HG02885 (cell line): Measurements from ENCODE around the gene TTLL5.

Source experiments
- ATAC-seq: cut with Tn5 transposase; IDR thresholded peaks from one replicate; pipeline ENCODE4 v1.9.1; 2021; ENCODE audit warnings: mild to moderate bottlenecking; ENCODE audit not compliant: unreplicated experiment, poor library complexity

Gene TTLL5, protein sequence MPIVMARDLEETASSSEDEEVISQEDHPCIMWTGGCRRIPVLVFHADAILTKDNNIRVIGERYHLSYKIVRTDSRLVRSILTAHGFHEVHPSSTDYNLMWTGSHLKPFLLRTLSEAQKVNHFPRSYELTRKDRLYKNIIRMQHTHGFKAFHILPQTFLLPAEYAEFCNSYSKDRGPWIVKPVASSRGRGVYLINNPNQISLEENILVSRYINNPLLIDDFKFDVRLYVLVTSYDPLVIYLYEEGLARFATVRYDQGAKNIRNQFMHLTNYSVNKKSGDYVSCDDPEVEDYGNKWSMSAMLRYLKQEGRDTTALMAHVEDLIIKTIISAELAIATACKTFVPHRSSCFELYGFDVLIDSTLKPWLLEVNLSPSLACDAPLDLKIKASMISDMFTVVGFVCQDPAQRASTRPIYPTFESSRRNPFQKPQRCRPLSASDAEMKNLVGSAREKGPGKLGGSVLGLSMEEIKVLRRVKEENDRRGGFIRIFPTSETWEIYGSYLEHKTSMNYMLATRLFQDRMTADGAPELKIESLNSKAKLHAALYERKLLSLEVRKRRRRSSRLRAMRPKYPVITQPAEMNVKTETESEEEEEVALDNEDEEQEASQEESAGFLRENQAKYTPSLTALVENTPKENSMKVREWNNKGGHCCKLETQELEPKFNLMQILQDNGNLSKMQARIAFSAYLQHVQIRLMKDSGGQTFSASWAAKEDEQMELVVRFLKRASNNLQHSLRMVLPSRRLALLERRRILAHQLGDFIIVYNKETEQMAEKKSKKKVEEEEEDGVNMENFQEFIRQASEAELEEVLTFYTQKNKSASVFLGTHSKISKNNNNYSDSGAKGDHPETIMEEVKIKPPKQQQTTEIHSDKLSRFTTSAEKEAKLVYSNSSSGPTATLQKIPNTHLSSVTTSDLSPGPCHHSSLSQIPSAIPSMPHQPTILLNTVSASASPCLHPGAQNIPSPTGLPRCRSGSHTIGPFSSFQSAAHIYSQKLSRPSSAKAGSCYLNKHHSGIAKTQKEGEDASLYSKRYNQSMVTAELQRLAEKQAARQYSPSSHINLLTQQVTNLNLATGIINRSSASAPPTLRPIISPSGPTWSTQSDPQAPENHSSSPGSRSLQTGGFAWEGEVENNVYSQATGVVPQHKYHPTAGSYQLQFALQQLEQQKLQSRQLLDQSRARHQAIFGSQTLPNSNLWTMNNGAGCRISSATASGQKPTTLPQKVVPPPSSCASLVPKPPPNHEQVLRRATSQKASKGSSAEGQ (N-terminal part only)

DNA sequence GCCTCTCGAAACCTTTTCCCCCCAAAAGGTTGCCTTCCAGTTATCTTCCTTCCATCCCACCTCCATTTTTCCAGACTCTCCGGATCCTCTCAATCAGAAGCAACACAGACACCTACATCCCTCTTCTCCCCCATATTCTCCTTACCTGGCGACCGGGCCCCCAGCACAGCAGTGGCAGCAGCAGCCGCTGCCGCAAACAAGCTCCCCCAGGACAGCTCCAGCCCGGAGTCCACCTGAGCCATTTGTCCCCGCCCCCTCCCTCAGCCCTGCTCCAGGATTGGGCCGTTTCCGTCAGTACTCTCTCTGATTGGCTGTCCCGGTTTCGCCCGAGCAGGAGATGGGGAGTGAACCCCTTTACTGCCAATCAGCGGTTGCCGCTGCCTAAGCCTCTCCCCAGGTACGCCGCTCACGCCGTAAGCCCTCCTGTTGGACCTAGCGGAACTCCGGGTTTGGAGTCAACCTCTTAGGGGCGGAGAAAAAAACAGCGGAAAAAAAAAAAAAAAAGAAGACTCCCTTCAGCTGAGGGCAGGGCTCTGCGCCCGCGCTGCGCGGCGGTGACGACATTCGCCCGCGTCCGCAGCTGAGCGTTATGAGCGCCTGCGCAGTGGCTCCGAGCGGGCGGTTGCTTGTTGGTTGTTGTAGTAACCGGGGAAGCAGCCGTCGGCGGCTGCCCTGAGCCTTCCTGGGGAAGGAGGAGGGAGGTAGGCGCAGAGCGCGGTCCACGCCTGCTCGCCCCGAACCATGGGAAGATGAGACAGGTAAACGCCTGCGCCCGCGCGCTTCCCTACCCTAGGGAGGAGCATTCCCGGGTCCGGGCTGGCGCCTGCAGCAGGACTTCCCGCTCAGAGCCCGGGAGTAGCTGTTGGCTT, at the start of gene TTLL5, which contains the start of gene ERG28:
TSS of gene TTLL5 (plus strand) at position 617 of the 869 bp plus-strand sequence. CDS start 1,904 bp downstream, outside the sequence.
TSS of gene ERG28 (minus strand) at position 247 of the 869 bp plus-strand sequence. CDS start 3,374 bp downstream, outside the sequence.
- peak; percentile 97 for ATAC-seq

DNA sequence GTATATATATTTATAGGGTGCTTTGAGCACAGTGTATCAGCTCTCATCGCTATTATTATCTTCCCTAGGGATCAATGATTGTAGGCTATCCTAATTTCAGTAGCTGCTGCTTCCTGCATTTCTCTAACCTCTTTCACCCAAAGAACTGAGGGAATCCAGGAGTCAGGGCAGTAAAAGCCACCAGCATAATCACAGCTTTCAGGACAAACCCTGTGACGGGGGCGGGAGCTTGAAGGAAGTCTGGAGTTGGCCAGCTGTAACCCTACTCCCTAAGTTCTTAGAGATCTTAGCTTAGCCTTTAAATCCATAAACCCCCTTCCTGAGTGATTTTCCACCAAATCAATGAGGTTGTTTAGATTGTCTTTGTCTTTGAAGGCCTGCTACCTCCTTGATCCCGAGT, 48.9 kb upstream of the TTLL5 start:
- no peak for ATAC-seq

DNA sequence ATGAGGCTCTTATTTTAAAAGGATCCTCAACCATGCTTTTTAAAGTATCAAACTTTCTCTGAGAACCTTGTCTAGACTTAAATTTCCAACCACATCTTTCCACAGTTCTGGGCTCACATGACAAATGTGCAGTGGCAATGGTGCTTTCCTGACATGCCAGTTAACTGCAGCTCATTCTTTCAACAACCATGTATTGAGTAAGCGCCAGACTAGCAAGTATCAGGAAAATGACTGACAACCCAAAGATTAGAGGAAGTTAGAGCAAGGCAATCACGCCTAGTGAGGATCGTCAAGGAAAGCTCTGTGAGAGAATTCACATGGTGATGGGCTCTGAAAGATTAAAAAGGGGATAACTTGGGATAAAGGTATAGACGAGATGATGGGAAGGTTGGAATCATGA, 46.9 kb upstream of the TTLL5 start:
- ATAC-seq = no peak

DNA sequence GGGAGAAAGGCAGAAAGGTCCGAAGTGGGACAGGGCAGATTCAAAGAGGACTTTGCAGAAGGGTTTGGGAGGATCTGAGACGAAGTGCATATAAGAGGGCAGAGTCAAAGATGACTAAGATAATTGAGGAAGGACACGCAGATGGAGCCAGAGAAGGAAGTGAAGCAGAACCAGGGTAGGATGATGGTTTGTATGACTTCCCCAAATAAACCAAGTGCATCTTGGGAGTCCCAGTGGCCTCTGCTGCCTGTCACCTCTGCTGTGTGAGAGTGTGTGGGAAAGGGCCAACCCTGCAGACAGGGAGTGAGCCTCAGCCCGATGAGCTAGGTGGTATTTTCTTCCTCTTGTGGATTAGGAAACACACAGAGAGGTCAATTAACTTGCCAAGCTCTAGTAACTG, 45.8 kb upstream of the TTLL5 start:
- no peak for ATAC-seq

DNA sequence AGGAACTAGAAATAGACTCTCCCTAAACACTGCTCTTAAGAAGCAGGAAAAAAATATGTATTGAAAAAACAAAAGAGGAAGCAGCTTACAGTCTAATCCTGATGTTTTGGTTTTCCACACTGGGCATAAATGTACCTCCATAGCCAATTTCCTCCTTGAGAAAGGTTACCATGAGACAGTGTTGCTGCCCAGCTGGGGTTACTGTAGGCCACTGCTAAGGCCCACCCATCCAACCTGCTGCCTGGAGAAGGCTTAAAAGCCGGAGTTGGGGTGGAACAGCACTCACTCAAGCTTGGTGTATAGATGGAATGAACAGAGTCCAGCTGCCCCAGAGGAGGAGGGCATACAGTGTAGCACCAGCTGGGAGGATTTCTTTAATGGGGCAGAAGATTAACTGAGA, 41.5 kb upstream of the TTLL5 start:
- ATAC-seq = no peak

DNA sequence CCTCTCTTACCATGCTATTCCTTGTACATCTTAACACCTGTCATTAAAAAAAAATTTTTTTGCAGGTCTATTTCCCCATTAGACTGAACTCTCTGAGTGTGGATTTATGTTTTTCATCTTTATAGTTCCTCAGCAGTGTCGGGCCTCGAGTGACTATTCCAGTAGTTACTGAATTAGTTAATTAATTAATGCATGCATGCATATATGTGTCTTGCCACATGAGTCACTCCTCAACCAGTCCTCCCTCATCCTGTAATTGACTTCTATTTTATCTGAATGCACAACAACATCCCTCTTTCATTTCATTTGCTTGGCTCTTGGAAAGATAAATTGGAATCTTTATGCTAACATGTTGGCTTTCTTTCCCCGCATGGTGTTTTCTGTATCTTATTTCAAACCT, 36.0 kb upstream of the TTLL5 start:
- ATAC-seq = no peak

DNA sequence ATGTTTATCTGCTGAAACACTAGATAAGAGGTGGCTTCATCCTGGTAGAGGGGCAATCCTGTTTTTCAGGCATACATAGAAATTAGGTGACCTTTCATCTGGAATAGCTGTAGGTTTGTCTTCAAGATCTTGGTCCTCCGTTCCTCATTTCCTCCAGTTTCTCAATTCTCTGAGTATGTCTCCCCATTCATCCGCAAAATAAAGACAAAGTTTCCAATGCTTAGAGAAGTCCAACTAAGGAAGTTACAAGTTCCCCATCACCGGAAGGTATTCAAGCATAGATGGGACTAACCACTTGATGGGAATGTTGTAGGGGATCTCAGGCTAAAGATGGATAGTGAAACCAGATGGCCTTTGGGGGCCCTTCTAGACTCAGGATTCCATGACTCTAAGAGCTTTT, 34.6 kb upstream of the TTLL5 start:
- ATAC-seq = no peak

DNA sequence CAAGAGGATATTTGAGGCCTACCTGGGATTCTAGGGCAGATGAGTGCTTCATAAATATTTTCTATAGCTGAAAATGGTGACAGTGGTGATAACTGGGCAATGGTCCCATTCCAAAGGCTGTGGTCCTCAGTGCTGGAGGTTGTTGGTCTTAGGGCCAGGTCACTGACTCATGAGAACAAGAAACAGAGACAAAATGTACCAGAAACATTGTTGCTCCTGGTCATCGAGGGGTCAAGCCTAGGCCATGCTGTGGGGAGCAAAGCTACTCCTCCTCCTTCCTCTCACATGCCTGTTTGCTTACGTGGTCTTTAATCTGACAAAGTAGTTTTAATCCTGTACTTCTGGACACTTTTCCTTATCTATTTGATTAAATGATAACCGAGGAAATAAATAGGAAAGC, 34.2 kb upstream of the TTLL5 start:
- ATAC-seq = no peak

DNA sequence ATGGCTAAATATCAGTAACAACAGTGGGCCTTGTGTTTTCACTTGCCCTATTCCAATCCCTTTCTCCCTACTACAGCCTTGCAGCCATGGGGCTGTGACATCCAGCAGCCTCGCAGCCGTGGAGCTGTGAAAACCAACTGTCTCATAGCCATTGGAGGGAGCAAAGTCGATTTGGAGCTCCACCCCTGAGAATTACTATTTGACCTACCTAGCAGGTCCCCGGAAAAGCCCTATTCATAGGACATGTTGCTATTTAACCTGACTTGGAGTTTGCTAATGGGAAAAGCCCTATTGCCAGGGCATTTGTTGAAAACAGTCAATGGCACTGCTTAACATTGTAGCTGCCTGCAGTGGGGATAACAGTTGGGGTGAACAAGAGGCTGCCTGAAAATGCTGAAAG, 33.6 kb upstream of the TTLL5 start:
- ATAC-seq = no peak

DNA sequence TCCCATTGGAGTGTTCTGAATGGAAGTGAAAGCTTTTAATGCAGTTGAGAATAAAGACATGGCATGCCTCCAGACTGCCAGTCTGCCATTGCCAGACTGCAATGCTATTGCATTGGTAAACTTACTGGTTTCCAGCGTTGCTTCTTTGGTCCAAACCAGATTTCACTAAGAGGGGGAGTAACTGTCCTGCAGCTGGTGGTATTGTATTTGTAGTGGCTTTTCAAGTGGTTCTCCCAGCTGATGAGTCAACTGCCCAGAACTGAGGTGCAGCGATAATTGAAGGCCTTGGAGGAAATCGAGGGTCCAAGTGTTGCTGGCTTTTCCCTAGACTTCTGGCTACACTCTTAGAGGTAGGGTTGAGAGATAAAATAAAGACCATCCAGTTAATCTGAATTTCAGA, 32.2 kb upstream of the TTLL5 start:
- no peak for ATAC-seq

DNA sequence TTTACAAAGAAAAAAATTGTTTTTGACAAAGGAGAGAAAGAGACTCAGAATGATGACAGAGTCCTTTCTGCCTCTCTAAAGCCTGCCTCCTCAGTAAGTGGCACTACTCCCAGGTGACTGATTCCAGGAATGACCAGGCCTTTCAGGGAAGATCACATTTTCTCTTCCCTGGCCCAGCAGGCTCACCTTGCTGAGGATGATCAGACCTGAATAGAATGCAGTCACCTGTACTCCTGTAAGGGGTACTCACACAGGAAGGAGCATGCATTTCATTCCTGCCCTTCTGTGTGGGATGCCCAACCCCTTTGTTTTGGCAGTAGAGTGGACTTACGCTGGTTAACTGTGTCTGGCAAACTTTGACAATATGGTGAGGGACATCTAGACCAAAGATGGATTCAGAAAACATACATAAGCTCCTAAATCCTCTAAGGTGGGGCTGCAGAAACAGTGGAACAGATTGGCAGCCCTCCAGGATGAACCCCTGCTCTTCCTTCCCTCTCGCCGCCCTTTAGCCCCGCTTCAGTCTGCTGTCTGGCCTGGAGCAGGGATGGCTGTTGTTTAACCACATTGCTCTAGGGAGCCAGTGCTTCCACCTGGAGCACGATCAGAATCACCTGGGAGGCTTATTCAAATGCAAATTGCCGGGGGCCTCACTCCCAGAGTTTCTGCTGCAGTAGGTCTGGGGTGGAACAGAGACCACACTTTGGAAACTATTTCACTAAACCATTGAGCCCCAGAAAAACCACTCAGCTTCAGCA, 30.2 kb upstream of the TTLL5 start:
- ATAC-seq = no peak

DNA sequence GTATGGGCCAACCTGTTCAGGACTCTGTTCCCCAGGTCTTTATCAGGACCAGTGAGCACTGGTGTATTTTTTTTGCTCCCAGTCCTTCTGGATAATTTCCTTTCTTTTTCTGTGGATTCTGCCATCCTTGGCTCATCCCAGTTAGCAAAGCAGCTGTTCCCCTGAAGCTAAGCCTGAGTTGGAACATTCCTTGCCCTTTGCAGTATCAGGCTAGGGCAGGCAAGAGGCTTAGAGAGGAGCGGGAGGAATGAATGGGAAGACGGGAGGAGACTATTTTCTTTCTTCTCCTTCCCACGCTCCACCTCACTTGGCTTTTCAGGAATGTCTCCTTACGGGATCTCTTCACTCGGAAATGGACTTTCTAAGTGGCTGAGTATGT, 29.6 kb upstream of the TTLL5 start:
- ATAC-seq = no peak

DNA sequence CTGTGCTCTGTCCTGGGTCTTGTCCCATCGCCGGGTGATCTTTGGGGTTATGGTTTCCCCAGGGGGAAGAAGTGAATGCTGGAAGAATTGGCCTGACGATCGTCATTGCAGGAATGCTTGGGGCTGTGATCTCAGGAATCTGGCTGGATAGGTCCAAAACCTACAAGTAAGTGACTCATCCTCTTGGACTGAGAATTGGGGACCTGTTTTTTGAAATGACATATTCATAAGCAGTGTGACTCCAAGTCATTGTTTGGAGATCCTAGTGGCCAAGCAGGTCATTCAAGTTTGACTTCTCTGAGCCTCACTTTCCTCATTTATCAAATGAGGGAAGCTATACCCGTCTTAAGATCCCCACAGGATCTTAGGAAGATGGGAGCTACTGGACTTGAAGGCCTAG, 26.2 kb upstream of the TTLL5 start:
- no peak for ATAC-seq

DNA sequence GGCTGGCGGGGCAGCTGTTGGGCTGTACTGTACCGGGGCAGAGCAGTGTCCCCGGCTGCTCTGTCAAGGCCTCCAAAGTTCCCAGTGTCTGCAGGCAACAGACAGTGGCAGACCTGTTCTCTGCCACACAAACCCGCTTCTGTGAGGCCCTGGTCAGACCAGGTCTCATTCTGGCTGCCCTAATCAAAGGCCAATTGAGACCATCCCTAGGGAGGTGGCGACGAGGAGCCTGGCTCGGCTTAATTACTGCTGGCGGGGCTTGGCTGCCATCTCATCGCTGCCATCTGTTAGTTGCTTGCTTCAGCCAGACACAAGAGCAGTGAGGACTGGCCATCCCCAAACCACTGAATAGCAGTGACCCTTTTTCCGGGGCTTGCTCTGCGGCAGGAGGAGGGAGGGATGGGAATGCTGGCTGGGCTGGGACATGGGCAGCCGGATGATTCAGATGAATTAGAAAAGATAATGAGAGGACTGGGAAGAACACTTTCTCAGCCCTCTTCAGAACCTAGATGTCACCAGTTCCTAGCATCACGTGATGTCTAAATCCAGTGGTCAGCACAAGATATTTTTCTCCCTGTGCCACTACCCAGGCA, 24.9 kb upstream of the TTLL5 start:
- no peak for ATAC-seq

DNA sequence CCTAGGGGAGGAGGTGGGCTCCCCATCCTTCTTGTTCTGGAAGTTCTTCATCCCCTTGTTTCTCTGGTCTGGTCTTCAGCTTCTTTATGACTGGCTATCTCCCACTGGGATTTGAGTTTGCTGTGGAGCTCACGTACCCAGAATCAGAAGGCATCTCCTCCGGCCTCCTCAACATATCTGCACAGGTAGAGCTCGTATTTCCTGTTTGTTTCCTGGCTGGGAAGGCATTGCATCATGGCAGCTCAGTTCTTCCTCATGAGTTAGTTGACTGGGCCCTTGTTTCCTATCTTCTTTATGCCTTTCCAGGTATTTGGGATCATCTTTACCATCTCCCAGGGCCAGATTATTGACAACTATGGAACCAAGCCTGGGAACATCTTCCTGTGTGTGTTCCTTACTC, 20.2 kb upstream of the TTLL5 start:
- no peak for ATAC-seq

DNA sequence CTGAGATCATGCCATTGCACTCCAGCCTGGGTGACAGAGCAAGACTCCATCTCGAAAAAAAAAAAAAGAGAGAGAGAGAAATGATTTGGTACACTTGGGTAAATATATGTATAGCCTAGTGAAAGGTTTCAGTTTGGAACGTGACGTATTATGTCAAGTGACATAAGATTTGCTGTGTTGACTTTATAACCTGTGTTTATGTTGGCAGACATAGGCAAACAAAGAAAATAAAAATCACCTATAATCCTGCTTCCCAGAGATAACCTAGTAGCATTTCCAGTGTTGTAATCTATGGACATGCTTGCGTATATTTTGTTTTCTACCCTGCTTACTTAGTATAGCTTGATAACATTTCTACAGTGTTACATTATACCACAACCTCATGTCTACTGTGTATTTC, 17.1 kb upstream of the TTLL5 start:
- no peak for ATAC-seq

DNA sequence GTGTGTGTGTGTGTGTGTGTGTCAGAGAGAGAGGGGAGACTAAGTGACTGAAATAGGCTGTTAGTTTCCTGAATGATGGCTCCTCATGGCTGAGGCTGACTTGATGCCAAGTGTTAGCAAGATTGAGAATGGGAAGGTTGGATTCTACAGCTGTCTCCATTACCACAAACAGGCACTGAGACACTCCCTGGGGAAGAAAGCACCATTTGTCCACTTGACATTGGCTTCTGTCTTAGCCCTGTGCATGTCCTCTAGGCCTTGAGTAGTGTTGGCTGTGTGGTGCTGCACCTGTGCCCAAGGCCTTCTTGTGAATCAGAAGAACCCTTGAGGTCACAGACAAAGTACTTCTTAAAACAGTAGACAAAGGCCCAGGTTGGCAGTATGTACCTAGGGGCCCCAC, 16.0 kb upstream of the TTLL5 start:
- ATAC-seq = no peak

DNA sequence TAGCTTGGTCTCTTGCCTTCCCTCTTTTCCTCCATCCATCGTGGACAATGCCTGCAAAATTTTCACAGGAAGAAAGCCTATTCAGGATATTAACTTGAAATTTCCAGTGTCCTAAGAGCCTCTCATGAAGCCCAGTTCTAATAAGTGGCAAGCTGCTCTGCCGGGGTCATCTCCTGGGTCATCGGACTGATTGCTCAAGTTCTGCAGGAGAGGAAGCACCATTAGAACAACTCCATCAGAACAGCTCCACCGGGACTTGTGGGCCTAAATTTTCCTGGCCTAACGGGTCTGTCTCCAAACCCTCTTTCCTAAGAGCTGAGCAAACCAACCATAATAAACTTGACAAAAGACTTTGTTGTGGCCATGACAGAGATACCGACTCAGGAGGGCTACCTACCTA, 14.3 kb upstream of the TTLL5 start:
- no peak for ATAC-seq

DNA sequence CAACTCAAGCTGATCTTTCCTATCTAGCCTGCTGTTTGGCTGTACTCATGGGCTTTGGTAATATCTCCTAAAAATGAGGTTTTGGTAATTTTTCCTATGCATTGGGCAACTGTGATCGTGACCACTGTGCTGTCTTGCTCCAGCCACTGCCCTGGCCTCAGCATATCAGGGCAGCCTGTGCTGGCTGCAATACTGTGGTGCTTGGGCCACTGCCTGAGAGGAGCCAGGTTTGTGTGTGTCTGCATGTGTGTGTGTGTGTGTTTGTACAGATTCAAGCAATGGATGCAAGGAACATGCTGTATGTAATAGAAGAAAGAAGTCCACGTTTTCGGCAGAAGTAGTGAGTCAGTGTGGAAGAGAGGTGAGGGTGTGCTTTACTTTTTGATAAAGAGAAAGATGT, 13.4 kb upstream of the TTLL5 start:
- ATAC-seq = no peak
